ENCODE results near the gene GPATCH8.

DNA sequence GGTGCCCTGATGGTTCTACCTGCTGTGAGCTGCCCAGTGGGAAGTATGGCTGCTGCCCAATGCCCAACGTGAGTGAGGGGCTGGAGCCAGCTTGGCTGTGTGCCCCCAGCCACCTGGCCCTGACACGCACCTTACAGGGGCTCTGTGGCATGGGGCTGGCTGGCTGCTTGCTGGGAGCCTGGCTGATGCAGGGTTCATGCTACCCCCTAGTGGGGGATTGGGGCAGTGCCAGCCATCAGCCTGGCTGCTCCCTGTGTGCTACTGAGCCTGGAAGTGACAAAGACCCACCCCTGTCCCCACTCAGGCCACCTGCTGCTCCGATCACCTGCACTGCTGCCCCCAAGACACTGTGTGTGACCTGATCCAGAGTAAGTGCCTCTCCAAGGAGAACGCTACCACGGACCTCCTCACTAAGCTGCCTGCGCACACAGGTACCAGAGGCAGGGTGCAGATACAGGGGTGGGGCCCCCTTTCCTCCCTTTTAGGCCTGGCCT is 152.4 kb downstream of the GPATCH8 start:
- TF ChIP-seq, protein P1, sequence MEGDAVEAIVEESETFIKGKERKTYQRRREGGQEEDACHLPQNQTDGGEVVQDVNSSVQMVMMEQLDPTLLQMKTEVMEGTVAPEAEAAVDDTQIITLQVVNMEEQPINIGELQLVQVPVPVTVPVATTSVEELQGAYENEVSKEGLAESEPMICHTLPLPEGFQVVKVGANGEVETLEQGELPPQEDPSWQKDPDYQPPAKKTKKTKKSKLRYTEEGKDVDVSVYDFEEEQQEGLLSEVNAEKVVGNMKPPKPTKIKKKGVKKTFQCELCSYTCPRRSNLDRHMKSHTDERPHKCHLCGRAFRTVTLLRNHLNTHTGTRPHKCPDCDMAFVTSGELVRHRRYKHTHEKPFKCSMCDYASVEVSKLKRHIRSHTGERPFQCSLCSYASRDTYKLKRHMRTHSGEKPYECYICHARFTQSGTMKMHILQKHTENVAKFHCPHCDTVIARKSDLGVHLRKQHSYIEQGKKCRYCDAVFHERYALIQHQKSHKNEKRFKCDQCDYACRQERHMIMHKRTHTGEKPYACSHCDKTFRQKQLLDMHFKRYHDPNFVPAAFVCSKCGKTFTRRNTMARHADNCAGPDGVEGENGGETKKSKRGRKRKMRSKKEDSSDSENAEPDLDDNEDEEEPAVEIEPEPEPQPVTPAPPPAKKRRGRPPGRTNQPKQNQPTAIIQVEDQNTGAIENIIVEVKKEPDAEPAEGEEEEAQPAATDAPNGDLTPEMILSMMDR (IDR thresholded peaks at IDR 0.05) = peak; percentile 61 to 80 (median 76)
- TF ChIP-seq POLR2A (IDR thresholded peaks at IDR 0.05) = no peak

All from transverse colon (tissue), 3 donors.